Activated T-cell treated with anti-CD3 and anti-CD28 coated beads, Interleukin-2, amount 50 U/mL, for 24 hours (primary cell): ENCODE data around the gene MGME1.
"Not testable (repeated sequence)": the region's sequence is repeated elsewhere in the genome, so short reads cannot be mapped to it uniquely, and the experiment has no call there.

Experiments
- DNase-seq: peaks from one replicate; pipeline ENCODE4 v3.0.0-alpha.2; 2020
- H3K27ac Mint-ChIP-seq: 2 replicates; pipeline ENCODE4 v1.8.0; 2020; ENCODE audit warnings: mild to moderate bottlenecking, mixed read lengths
- H3K27me3 Mint-ChIP-seq: 2 replicates; pipeline ENCODE4 v1.8.0; 2020; ENCODE audit warnings: mixed read lengths
- H3K36me3 Mint-ChIP-seq: 2 replicates; pipeline ENCODE4 v1.8.0; 2020; ENCODE audit warnings: low read depth, mixed read lengths
- H3K4me1 Mint-ChIP-seq: 2 replicates; pipeline ENCODE4 v1.8.0; 2020; ENCODE audit warnings: low read depth, mixed read lengths
- H3K4me3 Mint-ChIP-seq: 2 replicates; pipeline ENCODE4 v1.8.0; 2020; ENCODE audit warnings: mild to moderate bottlenecking, moderate library complexity, mixed read lengths
- H3K9me3 Mint-ChIP-seq: 2 replicates; pipeline ENCODE4 v1.8.0; 2020; ENCODE audit warnings: mixed read lengths

The MGME1 gene

GRCh38 chr20:18005990-18006364 is 37.2 kb downstream of the MGME1 start:
- H3K36me3 Mint-ChIP-seq: no peaks in the 10 kb centered on the region
- no peak overlapping the region for H3K27ac Mint-ChIP-seq
- no peaks in the 10 kb centered on the region for H3K4me1 Mint-ChIP-seq
- no peaks in the 10 kb centered on the region for H3K9me3 Mint-ChIP-seq
- no peak for DNase-seq
- no peaks in the 10 kb centered on the region for H3K27me3 Mint-ChIP-seq
- H3K4me3 Mint-ChIP-seq: no peak overlapping the region

- no peaks in the 10 kb centered on the region for H3K9me3 Mint-ChIP-seq
- H3K27me3 Mint-ChIP-seq: no peaks in the 10 kb centered on the region
- no peak overlapping the region for H3K27ac Mint-ChIP-seq
Observed at GRCh38 chr20:18006684-18007083, 37.9 kb downstream of the MGME1 start.

GRCh38 chr20:18007534-18008292 is 38.9 kb downstream of the MGME1 start:
- H3K27me3 Mint-ChIP-seq: no peaks in the 10 kb centered on the region
- no peak overlapping the region for H3K27ac Mint-ChIP-seq

More at GRCh38 chr20:18006684-18007083, 37.9 kb downstream of the MGME1 start:
- Mint-ChIP-seq H3K4me3 (no peak overlapping the region), H3K36me3 (no peaks in the 10 kb centered on the region), H3K4me1 (no peaks in the 10 kb centered on the region)
- no peak for DNase-seq

GRCh38 chr20:18009116-18009515 is 40.3 kb downstream of the MGME1 start:
- DNase-seq: no peak
- H3K4me3 Mint-ChIP-seq: no peak overlapping the region
- H3K27me3 Mint-ChIP-seq: no peaks in the 10 kb centered on the region
- no peaks in the 10 kb centered on the region for H3K36me3 Mint-ChIP-seq
- no peaks in the 10 kb centered on the region for H3K4me1 Mint-ChIP-seq
- H3K9me3 Mint-ChIP-seq: no peaks in the 10 kb centered on the region
- no peak overlapping the region for H3K27ac Mint-ChIP-seq

More at GRCh38 chr20:18007534-18008292, 38.9 kb downstream of the MGME1 start:
- no peaks in the 10 kb centered on the region for H3K36me3 Mint-ChIP-seq
- no peaks in the 10 kb centered on the region for H3K4me1 Mint-ChIP-seq
- no peak for DNase-seq
- H3K9me3 Mint-ChIP-seq: no peaks in the 10 kb centered on the region
- no peak overlapping the region for H3K4me3 Mint-ChIP-seq

GRCh38 chr20:18011482-18011881 is 42.7 kb downstream of the MGME1 start:
- H3K9me3 Mint-ChIP-seq: no peaks in the 10 kb centered on the region
- no peak overlapping the region for H3K27ac Mint-ChIP-seq
- H3K27me3 Mint-ChIP-seq: no peaks in the 10 kb centered on the region
- no peak overlapping the region for H3K4me3 Mint-ChIP-seq
- DNase-seq: no peak
- no peaks in the 10 kb centered on the region for H3K4me1 Mint-ChIP-seq
- no peaks in the 10 kb centered on the region for H3K36me3 Mint-ChIP-seq

- DNase-seq: no peak
- Mint-ChIP-seq H3K27me3 (no peaks in the 10 kb centered on the region), H3K4me3 (no peak overlapping the region), H3K4me1 (no peaks in the 10 kb centered on the region), H3K27ac (no peak overlapping the region), H3K9me3 (no peaks in the 10 kb centered on the region), H3K36me3 (no peaks in the 10 kb centered on the region)
Observed at GRCh38 chr20:18011951-18012645, 43.3 kb downstream of the MGME1 start.

- DNase-seq: no peak
- no peaks in the 10 kb centered on the region for H3K27me3 Mint-ChIP-seq
- H3K27ac Mint-ChIP-seq: no peak overlapping the region
- H3K36me3 Mint-ChIP-seq: no peaks in the 10 kb centered on the region
- no peak overlapping the region for H3K4me3 Mint-ChIP-seq
- H3K4me1 Mint-ChIP-seq: no peaks in the 10 kb centered on the region
- H3K9me3 Mint-ChIP-seq: no peaks in the 10 kb centered on the region
Observed at GRCh38 chr20:18012901-18013300, 44.1 kb downstream of the MGME1 start.

- Mint-ChIP-seq H3K9me3 (no peaks in the 10 kb centered on the region), H3K36me3 (no peaks in the 10 kb centered on the region), H3K4me3 (no peak overlapping the region), H3K4me1 (no peaks in the 10 kb centered on the region), H3K27ac (no peak overlapping the region), H3K27me3 (no peaks in the 10 kb centered on the region)
- no peak for DNase-seq
Observed at GRCh38 chr20:18014411-18014810, 45.6 kb downstream of the MGME1 start.

GRCh38 chr20:18016772-18017171 is 48.0 kb downstream of the MGME1 start:
- Mint-ChIP-seq H3K4me1 (no peaks in the 10 kb centered on the region), H3K36me3 (no peaks in the 10 kb centered on the region), H3K27me3 (peaks cover 3% of the 10 kb centered on the region)

GRCh38 chr20:18018100-18018499 is 49.3 kb downstream of the MGME1 start:
- H3K27me3 Mint-ChIP-seq: peaks cover 3% of the 10 kb centered on the region
- H3K27ac Mint-ChIP-seq: no peak overlapping the region
- H3K4me3 Mint-ChIP-seq: no peak overlapping the region
- no peaks in the 10 kb centered on the region for H3K36me3 Mint-ChIP-seq
- no peaks in the 10 kb centered on the region for H3K9me3 Mint-ChIP-seq
- DNase-seq: no peak
- H3K4me1 Mint-ChIP-seq: no peaks in the 10 kb centered on the region

More at GRCh38 chr20:18016772-18017171, 48.0 kb downstream of the MGME1 start:
- DNase-seq: no peak
- Mint-ChIP-seq H3K27ac (no peak overlapping the region), H3K9me3 (no peaks in the 10 kb centered on the region), H3K4me3 (no peak overlapping the region)

GRCh38 chr20:18019068-18019467 is 50.2 kb downstream of the MGME1 start:
- H3K27ac Mint-ChIP-seq: no peak overlapping the region
- no peak overlapping the region for H3K4me3 Mint-ChIP-seq
- no peak for DNase-seq
- no peaks in the 10 kb centered on the region for H3K4me1 Mint-ChIP-seq
- H3K36me3 Mint-ChIP-seq: no peaks in the 10 kb centered on the region
- no peaks in the 10 kb centered on the region for H3K9me3 Mint-ChIP-seq
- H3K27me3 Mint-ChIP-seq: peaks cover 3% of the 10 kb centered on the region

- Mint-ChIP-seq H3K27me3 (peaks cover 4% of the 10 kb centered on the region), H3K4me3 (no peak overlapping the region), H3K4me1 (no peaks in the 10 kb centered on the region), H3K9me3 (no peaks in the 10 kb centered on the region), H3K36me3 (no peaks in the 10 kb centered on the region), H3K27ac (no peak overlapping the region)
- no peak for DNase-seq
Observed at GRCh38 chr20:18020931-18021330, 52.1 kb downstream of the MGME1 start.

- no peaks in the 10 kb centered on the region for H3K4me1 Mint-ChIP-seq
Observed at GRCh38 chr20:18024606-18025127, 55.8 kb downstream of the MGME1 start.

GRCh38 chr20:18027011-18027410 is 58.2 kb downstream of the MGME1 start:
- not testable (repeated sequence) for H3K27ac Mint-ChIP-seq, H3K4me3 Mint-ChIP-seq, DNase-seq, H3K36me3 Mint-ChIP-seq, H3K27me3 Mint-ChIP-seq, H3K4me1 Mint-ChIP-seq, H3K9me3 Mint-ChIP-seq

More at GRCh38 chr20:18024606-18025127, 55.8 kb downstream of the MGME1 start:
- no peak overlapping the region for H3K4me3 Mint-ChIP-seq
- H3K27me3 Mint-ChIP-seq: peaks cover 7% of the 10 kb centered on the region
- no peak for DNase-seq
- no peak overlapping the region for H3K27ac Mint-ChIP-seq
- no peaks in the 10 kb centered on the region for H3K36me3 Mint-ChIP-seq
- H3K9me3 Mint-ChIP-seq: no peaks in the 10 kb centered on the region

- Mint-ChIP-seq H3K4me1 (no peaks in the 10 kb centered on the region), H3K9me3 (no peaks in the 10 kb centered on the region), H3K27me3 (peaks cover 15% of the 10 kb centered on the region), H3K27ac (no peak overlapping the region), H3K36me3 (no peaks in the 10 kb centered on the region), H3K4me3 (no peak overlapping the region)
- no peak for DNase-seq
Observed at GRCh38 chr20:18030020-18030419, 61.2 kb downstream of the MGME1 start.
